Esophagus muscularis mucosa (tissue), 4 donors: ENCODE measurements around the gene AGL. TPM values are rescaled to one million over a fixed set of nuclear protein-coding genes. Genes with fewer than 3 reads are reported as not detected.
"Not testable (repeated sequence)": the region's sequence is repeated elsewhere in the genome, so short reads cannot be mapped to it uniquely, and the experiment has no call there.

Experiments
- DNase-seq: peaks from one replicate; pipeline ENCODE4 v3.0.0-alpha.2; 2017; ENCODE audit errors: extremely low spot score
- H3K27ac ChIP-seq, 4 donors: fragments of 200-600 bp; sonication (generic); replicated peaks in 1 of 4; 1 replicate in 3 of 4; 2 replicates in 1 of 4; pipeline ENCODE4 v1.5.1; 2016 to 2019; ENCODE audit warnings: mild to moderate bottlenecking in 1 of 4
- H3K27me3 ChIP-seq, 4 donors: fragments of 200-600 bp; sonication (generic); one replicate each; pipeline versions ENCODE4 v1.5.1 to v1.6.0; 2016 to 2019
- H3K36me3 ChIP-seq, 4 donors: fragments of 200-600 bp; sonication (generic); one replicate each; pipeline ENCODE4 v1.5.1; 2016 to 2019
- H3K4me1 ChIP-seq, 4 donors: fragments of 200-600 bp; sonication (generic); one replicate each; pipeline ENCODE4 v1.5.1; 2016 to 2019
- H3K4me3 ChIP-seq, 4 donors: fragments of 200-600 bp; sonication (generic); 1 replicate in 2 of 4; 2 replicates in 2 of 4; pipeline ENCODE4 v1.5.1; 2016 to 2019; ENCODE audit warnings: mild to moderate bottlenecking in 4 of 4, moderate library complexity in 1 of 4
- H3K9me3 ChIP-seq, 4 donors: fragments of 200-600 bp; sonication (generic); 1 replicate in 3 of 4; 2 replicates in 1 of 4; pipeline ENCODE4 v1.5.1; 2016 to 2019
- CTCF ChIP-seq, 3 experiments: fragments of 200-600 bp in 2 of 3; fragments of 450-650 bp in 1 of 3; sonication (generic) in 2 of 3; IDR thresholded peaks; one replicate each; pipeline ENCODE4 v1.5.1; 2017 to 2019; ENCODE audit warnings: antibody characterized with exemption in 3 of 3, mild to moderate bottlenecking in 2 of 3, moderate library complexity in 1 of 3
- EP300 ChIP-seq: sonication (generic); formaldehyde crosslinking; IDR thresholded peaks from one replicate; pipeline ENCODE4 v1.6.1; 2017; ENCODE audit warnings: antibody characterized with exemption
- POLR2A ChIP-seq: fragments of 450-650 bp; IDR thresholded peaks from one replicate; pipeline ENCODE4 v1.6.1; 2017; ENCODE audit warnings: antibody characterized with exemption, moderate library complexity, mild to moderate bottlenecking, low read depth
- POLR2AphosphoS5 ChIP-seq, 2 donors: sonication (generic); formaldehyde crosslinking; IDR thresholded peaks; one replicate each; pipeline ENCODE4 v1.6.1; 2017; ENCODE audit warnings: antibody characterized with exemption in 2 of 2
- WGBS: methylation state at CpG from one replicate; pipeline ENCODE4 v1.1.5; 2018; 5-methylcytosine and 5-hydroxymethylcytosine counted together
- intact Hi-C: fragments of 100-400 bp; cut with DNase I; formaldehyde crosslinking; loops from one replicate; pipeline ENCODE4 v1.15.1; 2023
- total RNA-seq, 4 donors: library from RNA; depleted of rRNA; stranded (reverse); fragments of >200 nt; gene quantifications; one replicate each; pipeline versions ENCODE4 v1.1.0 to v1.2.1, GENCODE V29; 2016

Gene AGL
- total RNA-seq, 4 donors from 2014 or later, result 99.2 to 153 (median 128) TPM

GRCh38 chr1:99850459-99851291 is 514 bp downstream of the AGL start:
- no peak for DNase-seq
- H3K9me3 ChIP-seq, result no peaks in the 10 kb centered on the region
- peaks cover 22 to 49% (median 37%) of the 10 kb centered on the region in 4 donors for H3K4me1 ChIP-seq
- peak overlapping the region; percentile 71 to 96 (median 84) for H3K4me3 ChIP-seq
- TF ChIP-seq CTCF (IDR thresholded peaks at IDR 0.05), result no peak
- TF ChIP-seq POLR2A, result no peak
- intact Hi-C loops, result loop anchor here (5.0 kb wide), 1 partner anchor 282 kb away; the partner anchor contains the start of genes SASS6 and TRMT13
- 3% methylated on average over 15 of the region's 15 CpGs for WGBS
- H3K36me3 ChIP-seq, result peaks cover 0 to 21% (median 11%) of the 10 kb centered on the region in 4 donors
- peak overlapping the region; percentile 88 to 95 (median 92) for H3K27ac ChIP-seq
- no peaks in the 10 kb centered on the region for H3K27me3 ChIP-seq

- H3K4me3 ChIP-seq, result peak overlapping the region; percentile 71 to 96 (median 84)
- H3K27me3 ChIP-seq, result no peaks in the 10 kb centered on the region
- H3K36me3 ChIP-seq, result peaks cover 0 to 26% (median 14%) of the 10 kb centered on the region in 4 donors
- TF ChIP-seq POLR2AphosphoS5 (IDR thresholded peaks at IDR 0.05), result no peak
- no peak for TF ChIP-seq POLR2A
- TF ChIP-seq CTCF (IDR thresholded peaks at IDR 0.05), result no peak
- no peak for TF ChIP-seq EP300
- peak overlapping the region; percentile 61 to 95 (median 91) for H3K27ac ChIP-seq
- no peaks in the 10 kb centered on the region for H3K9me3 ChIP-seq
- peaks cover 22 to 60% (median 48%) of the 10 kb centered on the region in 4 donors for H3K4me1 ChIP-seq
- intact Hi-C loops, result loop anchor here (5.0 kb wide), 1 partner anchor 280 kb away; the partner anchor contains the start of genes SASS6 and TRMT13
- DNase-seq, result no peak
- 68% methylated on average over 4 of the region's 4 CpGs for WGBS
These were observed 1.8 kb downstream of the AGL start for GRCh38 chr1:99851850-99852454.

- intact Hi-C loops, result loop anchor here (5.0 kb wide), 1 partner anchor 280 kb away; the partner anchor contains the start of genes SASS6 and TRMT13
- Histone ChIP-seq H3K4me3 (peak overlapping the region; percentile 71 to 96 (median 84)), H3K27ac (peak overlapping the region; percentile 61 to 95 (median 91)), H3K27me3 (no peaks in the 10 kb centered on the region), H3K36me3 (peaks cover 0 to 28% (median 14%) of the 10 kb centered on the region in 4 donors), H3K4me1 (peaks cover 22 to 60% (median 50%) of the 10 kb centered on the region in 4 donors), H3K9me3 (no peaks in the 10 kb centered on the region)
- TF ChIP-seq POLR2A (no peak), POLR2AphosphoS5 (IDR thresholded peaks at IDR 0.05) (no peak), CTCF (IDR thresholded peaks at IDR 0.05) (no peak), EP300 (no peak)
- 73% methylated on average over 3 of the region's 3 CpGs for WGBS
- DNase-seq, result no peak
These were observed 2.5 kb downstream of the AGL start for GRCh38 chr1:99852648-99853047.

GRCh38 chr1:99855914-99856450 is 5.8 kb downstream of the AGL start:
- WGBS, result 92% methylated on average over 1 of the region's 1 CpG
- peak overlapping the region in 2 of 4 donors; percentile 9 to 26 for H3K27ac ChIP-seq

GRCh38 chr1:99857041-99857440 is 6.9 kb downstream of the AGL start:
- H3K9me3 ChIP-seq, DNase-seq, H3K4me3 ChIP-seq, H3K27me3 ChIP-seq, intact Hi-C loops: not testable (repeated sequence)
- Histone ChIP-seq H3K27ac (peak overlapping the region in 2 of 4 donors; percentile 19 to 24), H3K4me1 (peaks cover 13 to 85% (median 62%) of the 10 kb centered on the region in 4 donors), H3K36me3 (peaks cover 0 to 28% (median 15%) of the 10 kb centered on the region in 4 donors)
- WGBS, result 98% methylated on average over 22 of the region's 33 CpGs

More at GRCh38 chr1:99855914-99856450, 5.8 kb downstream of the AGL start:
- intact Hi-C loops, result no loop called here
- TF ChIP-seq POLR2A (no peak), EP300 (no peak)
- H3K27me3 ChIP-seq, result no peaks in the 10 kb centered on the region
- no peak overlapping the region for H3K4me3 ChIP-seq
- H3K9me3 ChIP-seq, result no peaks in the 10 kb centered on the region
- DNase-seq, result no peak
- H3K4me1 ChIP-seq, result peaks cover 13 to 83% (median 60%) of the 10 kb centered on the region in 4 donors
- H3K36me3 ChIP-seq, result peaks cover 0 to 28% (median 14%) of the 10 kb centered on the region in 4 donors
